Stimulated activated CD8-positive, alpha-beta memory T cell treated with anti-CD3 and anti-CD28 coated beads, Interleukin-4, amount 100 ng/mL, for 1 hour (primary cell): ENCODE data around the gene OVOL2.
"Not testable (repeated sequence)": the region's sequence is repeated elsewhere in the genome, so short reads cannot be mapped to it uniquely, and the experiment has no call there.

ENCODE experiments used
- DNase-seq, 2 donors: peaks; one replicate each; pipeline ENCODE4 v3.0.0-alpha.2; 2020; ENCODE audit warnings: low read depth in 2 of 2, low spot score in 1 of 2

Gene OVOL2

DNA sequence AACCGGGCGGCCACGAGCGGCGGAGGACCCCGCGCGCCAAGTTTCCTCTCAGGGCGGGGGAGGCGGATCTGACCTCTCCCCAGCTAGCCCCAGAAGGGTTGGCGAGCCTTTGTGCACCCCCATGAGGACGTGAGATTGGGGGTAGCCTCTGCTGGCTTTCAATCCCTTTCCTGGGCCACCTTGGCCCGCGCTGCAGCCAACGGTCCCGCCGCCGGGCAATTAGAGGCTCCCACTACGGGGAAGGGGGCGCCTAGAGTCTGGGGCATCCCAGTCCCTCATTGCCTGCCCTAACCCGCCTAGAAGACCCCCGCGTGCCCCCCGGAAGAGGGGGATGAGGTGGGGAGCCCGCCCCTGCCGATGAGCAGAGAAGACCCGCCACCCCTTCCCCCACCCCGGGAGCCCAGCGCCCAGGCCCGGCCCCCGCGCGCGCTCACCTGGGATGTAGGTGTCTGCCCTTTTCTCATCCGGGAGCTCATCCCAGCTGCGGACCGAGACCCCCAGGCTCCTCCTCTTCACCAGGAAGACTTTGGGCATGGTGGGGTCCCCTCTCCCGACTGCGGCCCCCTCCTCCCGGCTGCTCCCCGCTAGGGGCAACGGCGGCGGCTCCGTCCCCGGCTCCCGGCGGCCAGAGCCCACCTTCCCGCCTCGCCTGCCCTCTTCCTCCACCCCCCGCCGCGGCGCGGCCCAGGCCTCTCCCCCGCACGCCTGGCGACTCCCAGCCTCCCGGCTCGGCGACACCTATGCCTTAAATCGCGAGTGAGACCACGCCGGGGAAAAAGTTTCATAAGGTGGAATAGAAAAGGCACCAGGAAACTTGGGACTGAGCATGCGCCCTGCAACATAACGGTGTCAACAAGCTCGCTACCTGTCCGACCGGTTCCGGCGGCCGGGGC is at the start of gene OVOL2:
Gene OVOL2 (minus strand): TSS at position 816 of the 893 bp plus-strand sequence. CDS start 282 bp downstream, at position 534.
- DNase-seq, result no peak

DNA sequence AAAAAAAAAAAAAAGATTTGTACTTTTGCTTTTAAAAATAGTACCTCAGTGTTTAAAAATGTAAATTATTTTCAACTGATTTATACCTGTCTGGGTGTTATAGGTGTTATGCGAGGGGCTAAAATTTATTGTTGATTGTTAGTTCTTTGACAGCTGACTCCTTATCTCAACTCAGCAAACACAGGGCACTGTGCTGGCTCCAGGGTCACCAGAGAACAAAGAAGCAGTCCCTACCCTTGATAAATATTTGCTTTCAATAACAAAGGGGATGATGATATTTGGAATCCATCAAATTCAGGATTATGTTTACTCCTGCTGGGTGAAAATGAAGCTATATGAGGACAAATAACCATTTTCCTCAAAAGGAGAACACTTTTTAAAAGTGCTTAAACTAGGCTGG is 45.8 kb upstream of the OVOL2 start:
- DNase-seq, result no peak

DNA sequence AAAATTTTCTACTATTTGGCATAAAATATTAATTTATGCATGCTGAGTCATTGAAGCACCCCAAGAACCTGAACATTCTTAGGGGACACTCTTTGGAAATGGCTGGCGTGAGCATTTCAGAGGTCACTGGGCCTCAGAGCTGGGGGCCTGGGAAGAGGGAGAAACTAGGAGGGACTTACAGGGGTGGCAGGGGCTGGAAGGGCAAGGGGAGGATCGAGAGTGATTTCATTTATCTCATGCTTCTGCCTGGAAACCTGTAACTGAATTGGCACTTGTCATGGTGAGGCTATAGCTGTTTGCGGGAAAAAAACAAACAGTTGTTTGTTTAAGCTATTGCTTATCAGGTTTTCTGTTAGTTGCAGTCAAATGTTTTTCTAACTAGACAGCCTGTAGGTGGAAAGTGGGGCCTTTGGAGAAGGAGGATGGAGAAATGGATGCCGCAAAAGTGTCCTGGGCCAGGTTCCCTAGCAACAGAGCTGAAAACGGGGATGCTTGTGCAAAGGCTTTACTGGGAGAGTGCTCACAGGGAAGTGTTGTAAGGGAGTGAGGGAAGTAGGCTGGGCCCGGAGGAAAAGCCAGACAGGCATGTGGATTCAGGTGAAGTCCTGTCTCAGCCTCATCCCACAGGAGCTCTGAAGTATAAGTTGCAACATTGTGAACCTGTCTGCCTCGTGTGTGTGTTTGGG is 43.6 kb upstream of the OVOL2 start:
- DNase-seq, result no peak

DNA sequence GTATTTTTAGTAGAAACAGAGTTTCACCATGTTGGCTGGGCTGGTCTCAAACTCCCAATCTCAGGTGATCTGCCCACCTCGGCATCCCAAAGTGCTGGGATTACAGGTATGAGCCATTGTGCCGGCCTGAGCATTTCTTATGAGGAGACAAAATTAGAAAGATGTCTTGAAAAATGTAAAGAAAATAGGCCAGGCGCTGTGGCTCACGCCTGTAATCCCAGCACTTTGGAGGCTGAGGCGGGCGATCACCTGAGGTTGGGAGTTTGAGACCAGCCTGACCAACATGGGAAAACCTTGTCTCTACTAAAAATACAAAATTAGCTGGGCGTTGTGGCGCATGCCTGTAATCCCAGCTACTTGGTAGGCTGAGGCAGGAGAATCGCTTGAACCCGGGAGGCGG is 42.9 kb upstream of the OVOL2 start:
- DNase-seq, result not testable (repeated sequence)

DNA sequence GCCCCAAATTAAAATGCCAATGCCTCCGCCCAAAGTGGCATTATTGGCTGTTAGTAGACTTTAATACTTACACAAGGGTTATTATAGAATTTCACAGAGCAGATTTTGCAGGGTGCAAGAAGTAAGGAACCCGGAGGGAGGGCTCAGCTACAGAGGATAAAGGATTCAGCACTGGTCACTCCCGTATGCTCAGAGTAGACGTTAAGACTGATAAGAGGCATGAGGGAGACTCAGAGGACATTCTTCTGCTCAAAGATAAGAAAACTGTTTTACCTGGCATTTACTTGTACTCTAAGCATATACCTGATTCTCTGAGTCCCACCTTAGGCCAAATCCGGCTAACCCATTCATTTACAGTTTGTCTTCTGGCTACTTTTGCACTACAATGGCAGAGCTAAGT is 36.5 kb upstream of the OVOL2 start:
- no peak for DNase-seq

DNA sequence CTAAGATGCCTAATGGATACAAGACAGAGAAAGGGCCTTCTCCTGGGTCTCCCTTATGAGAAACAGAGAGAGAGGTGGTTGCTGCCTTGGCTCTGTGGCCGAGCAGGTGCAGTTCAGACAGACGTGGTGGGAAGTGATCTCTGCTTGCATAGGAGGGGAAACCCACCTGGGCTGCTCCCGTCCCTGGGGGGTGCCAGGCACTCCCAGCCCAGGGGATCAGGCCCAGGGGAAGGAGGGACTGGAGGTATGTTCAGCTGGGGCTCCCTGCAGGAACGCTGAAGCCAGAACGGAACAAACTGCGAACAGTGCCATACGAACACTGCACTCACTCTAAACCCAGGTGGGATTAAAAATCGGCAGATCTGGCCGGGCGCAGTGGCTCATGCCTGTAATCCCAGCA is 35.7 kb upstream of the OVOL2 start:
- no peak for DNase-seq

DNA sequence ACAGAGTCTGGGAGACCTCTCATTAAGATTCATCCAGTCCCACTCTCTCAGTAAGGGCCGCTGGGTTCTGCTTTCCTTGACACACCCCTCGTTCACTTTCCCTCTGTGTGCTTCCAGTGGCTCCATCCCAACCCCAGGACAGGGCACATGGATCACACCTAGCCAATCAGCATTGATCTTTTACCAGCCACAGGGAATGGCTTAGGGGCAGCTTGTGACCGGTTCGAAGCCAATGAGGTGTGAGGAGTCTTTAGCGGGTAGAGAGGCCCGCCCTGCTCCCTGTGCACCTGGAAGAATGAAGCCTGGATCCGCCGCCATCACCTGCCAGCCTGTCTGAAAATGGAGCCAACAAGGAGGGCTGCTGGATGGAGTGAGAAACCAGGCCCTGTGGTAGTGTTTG is 35.2 kb upstream of the OVOL2 start:
- DNase-seq, result no peak

DNA sequence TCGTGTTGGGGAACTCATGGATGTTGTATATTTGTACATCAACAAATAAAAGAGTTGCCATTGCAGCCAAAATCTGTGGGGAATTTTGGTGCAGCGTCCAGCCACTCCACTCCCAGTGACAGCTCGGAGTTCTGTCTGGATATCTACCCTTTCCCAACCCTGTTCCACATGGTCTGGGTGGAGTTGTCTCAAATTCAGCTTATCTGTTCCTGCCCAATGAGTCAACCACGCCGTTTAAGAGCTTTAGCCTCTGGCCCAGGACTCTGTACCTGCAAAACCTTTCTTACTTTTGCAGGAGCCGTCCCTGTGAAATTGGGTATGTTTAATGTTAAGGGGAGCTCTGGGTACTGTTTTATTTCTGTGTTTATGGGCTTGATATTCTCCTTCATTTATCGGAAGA is 33.9 kb upstream of the OVOL2 start:
- DNase-seq, result no peak

DNA sequence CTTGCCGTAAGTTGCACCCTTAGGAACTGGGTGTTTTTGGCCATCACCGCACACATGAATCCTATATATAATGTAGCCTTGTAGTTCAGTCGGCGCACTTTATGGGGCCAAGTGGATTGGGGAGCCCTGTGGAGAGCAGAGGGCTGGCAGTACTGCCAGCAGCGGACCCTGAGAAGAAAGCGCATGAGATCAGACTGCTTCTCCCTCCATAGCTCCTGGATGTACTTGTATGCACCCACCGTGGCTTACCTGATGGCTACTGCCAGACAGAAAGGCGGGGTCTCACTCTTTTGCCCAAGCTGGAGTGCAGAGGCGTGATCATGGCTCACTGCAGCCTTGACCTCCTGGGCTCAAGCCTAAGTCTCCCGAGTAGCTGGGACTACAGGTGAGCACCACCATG is 32.8 kb upstream of the OVOL2 start:
- no peak for DNase-seq

DNA sequence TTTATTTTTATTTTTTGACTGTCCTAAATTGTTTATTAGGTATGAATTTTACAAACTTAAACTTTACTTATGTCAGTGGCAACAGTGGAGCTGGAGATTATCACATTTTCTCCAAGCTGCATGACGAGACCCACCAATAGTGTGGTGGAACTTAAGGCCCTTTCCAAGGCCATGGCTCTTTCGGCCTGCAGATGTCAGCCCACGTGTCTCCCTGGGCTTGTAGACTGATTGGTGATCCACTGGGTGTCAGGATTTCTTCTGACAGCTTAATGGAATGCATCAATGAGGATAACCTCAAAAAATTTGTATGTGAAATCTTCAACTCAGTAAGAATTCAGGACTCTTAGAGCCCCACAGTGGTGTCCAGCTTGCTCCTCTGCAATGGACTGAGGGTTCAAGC is 32.3 kb upstream of the OVOL2 start:
- DNase-seq, result no peak

DNA sequence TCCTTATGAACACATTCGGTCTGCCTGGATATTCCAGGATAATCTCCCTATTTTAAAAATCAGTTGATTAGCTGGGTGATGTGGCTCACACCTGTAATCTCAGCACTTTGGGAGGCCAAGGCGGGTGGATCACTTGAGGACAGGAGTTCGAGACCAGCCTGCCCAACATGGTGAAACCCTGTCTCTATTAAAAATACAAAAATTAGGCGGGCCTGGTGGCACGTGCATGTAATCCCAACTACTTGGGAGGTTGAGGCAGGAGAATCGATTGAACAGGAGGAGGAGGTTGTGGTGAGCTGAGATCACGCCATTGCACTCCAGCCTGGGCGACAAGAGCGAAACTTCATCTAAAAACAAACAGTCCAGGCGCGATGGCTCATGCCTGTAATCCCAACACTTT is 31.1 kb upstream of the OVOL2 start:
- not testable (repeated sequence) for DNase-seq

DNA sequence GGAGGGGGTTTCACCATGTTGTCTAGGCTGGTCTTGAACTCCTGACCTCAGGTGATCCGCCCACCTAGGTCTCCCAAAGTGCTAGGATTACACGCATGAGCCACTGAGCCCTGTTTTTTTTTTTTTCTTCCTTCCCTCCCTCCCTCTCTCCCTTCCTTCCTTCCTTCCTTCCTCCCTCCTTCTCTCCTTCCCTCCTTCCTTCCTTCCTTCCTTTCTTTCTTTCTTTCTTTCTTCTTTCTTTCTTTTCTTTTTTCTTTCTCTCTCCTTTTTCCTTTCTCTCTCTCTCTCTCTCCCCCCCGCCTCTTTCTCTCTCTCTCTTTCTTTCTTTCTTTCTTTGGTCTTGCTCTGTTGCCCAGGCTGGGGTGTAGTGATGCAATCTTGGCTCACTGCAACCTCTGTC is 30.6 kb upstream of the OVOL2 start:
- not testable (repeated sequence) for DNase-seq

DNA sequence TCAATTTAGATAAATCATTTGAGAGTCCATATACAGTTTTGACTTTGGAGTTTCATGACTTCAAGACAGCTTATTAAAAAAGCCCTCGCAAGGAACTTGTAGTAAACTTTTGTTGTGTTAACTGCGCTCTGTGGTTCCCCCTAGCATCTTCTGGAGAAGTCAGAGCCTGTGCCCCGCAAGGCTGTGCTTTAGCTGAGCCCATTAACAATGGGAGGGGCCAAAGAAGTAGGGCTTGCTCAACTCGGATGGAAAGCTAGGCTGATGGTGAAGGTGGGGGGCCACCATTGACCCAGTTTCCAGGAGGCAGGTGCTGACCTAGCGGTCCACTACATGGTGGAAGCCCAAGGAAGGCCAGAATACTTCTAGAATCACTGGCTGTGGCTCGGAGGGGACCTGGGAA is 29.3 kb upstream of the OVOL2 start:
- no peak for DNase-seq

DNA sequence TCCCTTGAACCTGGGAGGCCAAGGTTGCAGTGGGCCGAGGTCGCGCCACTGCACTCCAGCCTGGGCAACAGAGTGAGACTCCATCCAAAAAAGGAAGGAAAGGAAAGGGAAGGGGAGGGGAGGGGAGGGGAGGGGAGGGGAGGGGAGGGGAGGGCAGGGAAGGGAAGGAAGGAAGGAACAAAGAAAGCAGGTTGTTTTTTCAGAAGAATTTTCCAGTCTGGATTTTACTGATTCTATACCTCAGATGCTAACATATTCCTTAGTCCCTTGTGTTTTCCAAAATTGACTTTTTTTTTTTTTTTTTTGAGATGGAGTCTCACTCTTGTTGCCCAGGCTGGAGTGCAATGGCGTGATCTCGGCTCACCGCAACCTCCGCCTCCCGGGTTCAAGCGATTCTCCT is 23.1 kb upstream of the OVOL2 start:
- not testable (repeated sequence) for DNase-seq

DNA sequence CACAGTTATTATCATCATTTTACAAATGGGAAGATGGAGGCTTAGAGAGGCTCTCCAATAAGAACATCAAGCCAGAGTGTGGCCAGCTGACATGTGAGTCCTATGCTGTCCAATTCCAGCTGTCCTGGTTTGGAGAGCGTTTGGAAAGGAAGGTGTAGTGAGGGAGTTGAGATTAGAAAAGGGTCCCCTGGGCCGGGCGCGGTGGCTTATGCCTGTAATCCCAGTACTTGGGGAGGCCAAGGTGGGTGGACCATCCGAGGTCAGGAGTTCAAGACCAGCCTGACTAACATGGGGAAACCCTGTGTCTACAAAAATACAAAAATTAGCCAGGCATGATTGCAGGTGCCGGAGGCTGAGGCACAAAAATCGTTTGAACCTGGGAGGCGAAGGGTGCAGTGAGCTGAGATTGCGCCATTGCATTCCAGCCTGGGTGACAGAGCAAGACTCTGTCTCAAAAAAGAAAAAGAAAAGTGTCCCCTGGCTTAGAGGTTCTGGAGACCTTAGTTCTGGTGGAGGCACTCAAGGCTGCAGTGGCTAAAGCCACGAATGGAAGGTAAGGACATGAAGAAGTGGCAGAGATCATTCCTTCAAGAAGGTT is 22.1 kb upstream of the OVOL2 start:
- no peak for DNase-seq

DNA sequence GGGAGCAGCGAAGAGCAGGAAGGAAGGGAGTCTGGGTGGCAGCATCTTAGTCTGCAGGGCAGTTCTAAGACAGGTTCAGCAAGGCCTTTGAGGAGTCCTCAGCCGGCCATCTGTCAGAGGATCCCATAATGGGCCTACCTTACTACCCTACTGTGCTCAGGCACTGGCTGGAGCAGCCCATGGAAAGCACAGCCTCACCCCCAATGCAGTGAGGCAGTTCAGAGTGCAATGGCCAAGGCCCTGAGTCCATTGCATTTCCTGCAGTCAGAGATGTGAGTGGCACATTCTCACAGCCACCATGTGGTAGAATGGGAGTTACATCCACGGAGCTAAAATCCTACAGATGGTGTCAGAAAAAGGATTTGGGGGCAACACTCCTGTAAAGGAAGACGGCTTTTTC is 19.4 kb upstream of the OVOL2 start:
- DNase-seq, result no peak

DNA sequence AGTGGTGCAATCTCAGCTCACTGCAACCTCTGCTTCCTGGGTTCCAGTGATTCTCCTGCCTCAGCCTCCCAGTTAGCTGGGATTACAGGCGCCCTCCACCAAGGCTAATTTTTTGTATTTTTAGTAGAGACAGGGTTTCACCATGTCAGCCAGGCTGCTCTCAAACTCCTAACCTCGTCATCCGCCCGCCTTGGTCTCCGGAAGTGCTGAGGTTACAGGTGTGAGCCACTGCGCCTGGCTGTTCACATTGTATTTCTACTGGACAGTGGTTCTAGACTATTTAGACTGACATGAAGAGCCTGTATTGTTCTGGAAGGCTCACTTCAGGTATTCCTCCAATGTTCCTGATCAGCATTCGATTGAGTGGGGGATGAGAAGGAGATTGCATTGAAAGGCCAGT is 14.8 kb upstream of the OVOL2 start:
- no peak for DNase-seq

DNA sequence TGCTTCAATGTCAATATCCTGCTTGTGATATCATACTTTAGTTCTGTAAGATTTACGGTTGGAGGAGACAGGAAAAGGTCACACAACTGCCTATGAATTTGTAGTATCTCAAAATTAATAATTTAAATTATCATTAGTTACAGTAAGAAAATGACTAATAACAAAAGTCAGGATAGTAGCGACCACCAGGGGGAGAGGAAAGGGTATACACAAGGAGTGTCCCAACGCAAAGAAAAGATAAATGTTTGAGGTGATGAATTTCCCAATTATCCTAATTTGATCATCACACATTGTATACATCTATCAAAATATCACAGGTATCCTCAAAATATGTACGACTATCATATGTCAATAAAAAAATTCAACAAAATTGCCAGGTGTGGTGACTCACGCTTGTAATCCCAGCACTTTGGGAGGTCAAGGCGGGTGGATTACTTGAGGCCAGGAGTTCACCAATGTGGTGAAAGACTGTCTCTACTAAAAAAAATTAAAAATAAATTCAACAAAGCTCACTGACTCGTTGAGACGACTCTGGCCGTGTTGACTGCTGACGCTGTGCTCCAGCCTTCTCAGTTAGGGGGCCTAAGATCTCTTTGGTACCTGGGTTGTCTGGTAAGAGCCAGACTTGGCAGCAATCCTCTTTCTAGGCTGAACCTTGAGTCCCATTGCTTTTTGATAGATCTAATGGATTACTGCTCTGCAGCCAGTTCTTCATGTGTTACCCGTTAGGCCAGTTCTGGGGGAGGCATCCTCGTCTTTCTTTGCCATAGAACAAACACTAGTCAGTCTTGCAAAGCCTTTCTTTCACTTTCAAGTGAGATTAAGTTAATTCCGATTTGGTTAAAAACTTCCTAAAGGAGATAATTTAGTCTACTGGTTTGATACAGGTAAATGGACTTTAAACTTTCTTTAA is 9.0 kb upstream of the OVOL2 start:
- DNase-seq, result no peak

DNA sequence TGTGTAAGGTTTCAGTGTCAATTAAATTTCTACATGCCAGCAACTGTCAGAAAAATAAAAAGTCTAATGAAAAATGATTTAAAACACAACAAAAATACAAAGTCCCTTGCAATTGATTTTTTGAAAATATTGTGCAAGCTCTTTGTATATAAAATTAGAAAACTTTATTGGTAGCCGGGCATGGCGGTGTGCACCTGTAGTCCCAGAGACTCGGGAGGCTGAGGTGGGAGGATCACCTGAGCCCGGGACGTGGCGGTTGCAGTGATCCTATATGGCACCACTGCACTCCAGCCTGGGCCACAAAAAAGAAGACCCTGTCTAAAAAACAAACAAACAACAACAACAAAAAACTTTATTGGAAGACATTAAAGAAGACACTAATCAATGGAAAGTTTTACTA is 6.0 kb upstream of the OVOL2 start:
- no peak for DNase-seq

DNA sequence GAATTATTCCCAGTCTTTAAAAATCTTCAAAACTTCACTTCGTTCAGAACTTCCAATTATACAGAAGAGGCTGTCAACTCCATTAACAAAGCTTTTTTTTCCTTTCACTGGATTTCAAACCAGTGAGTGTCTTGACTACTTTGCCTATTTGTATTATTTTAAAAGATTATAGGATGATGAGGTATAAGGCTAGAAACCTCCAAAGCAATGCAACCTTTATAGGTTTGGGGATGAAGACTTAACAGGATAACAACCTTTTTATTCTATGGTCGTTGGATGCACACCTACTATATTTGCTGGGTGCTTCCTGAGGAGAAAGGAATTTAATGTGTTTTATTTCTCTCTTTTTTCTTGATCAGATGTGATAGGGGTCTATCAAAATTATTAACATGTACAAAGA is 1.9 kb upstream of the OVOL2 start:
- no peak for DNase-seq
